ENCODE results near the gene RPL36.

Gene RPL36

GRCh38 chr19:5690125-5690954 is at the start of gene RPL36:
TSS of gene RPL36 (plus strand) at chr19:5690295. CDS start at chr19:5690508, 213 bp downstream.
- Mint-ChIP-seq H3K27ac (peak within 1 kb of the TSS; percentile 100), H3K4me1 (peaks cover 20% of the 10 kb centered on the region), H3K4me3 (peak within 1 kb of the TSS; percentile 100)

GRCh38 chr19:5641171-5641570 is 48.9 kb upstream of the RPL36 start:
- Mint-ChIP-seq H3K9me3 (no peaks in the 10 kb centered on the region), H3K27ac (no peak overlapping the region), H3K36me3 (ENCODE audit: low read depth) (peaks cover 56% of the 10 kb centered on the region), H3K4me3 (no peak overlapping the region), H3K4me1 (peaks cover 5% of the 10 kb centered on the region), H3K27me3 (ENCODE audit: low read depth, poor library complexity) (no peaks in the 10 kb centered on the region)
- no peak for TF ChIP-seq CTCF (IDR thresholded peaks at IDR 0.05)
- no peak for DNase-seq

More at GRCh38 chr19:5690125-5690954, at the start of gene RPL36:
- Mint-ChIP-seq H3K36me3 (ENCODE audit: low read depth) (peaks cover 10% of the 10 kb centered on the region), H3K27me3 (ENCODE audit: low read depth, poor library complexity) (peaks cover 5% of the 10 kb centered on the region), H3K9me3 (peaks cover 3% of the 10 kb centered on the region)
- peak; percentile 99 for DNase-seq
- peak; percentile 96 for TF ChIP-seq CTCF (IDR thresholded peaks at IDR 0.05)

- Mint-ChIP-seq H3K27me3 (ENCODE audit: low read depth, poor library complexity) (peaks cover 3% of the 10 kb centered on the region), H3K4me1 (peaks cover 5% of the 10 kb centered on the region), H3K27ac (no peak overlapping the region), H3K36me3 (ENCODE audit: low read depth) (peaks cover 61% of the 10 kb centered on the region), H3K4me3 (no peak overlapping the region), H3K9me3 (no peaks in the 10 kb centered on the region)
- DNase-seq, result no peak
- no peak for TF ChIP-seq CTCF (IDR thresholded peaks at IDR 0.05)
These were observed 47.9 kb upstream of the RPL36 start for GRCh38 chr19:5642204-5642603.

- peaks cover 3% of the 10 kb centered on the region for H3K27me3 Mint-ChIP-seq (ENCODE audit: low read depth, poor library complexity)
- no peak overlapping the region for H3K4me3 Mint-ChIP-seq
- no peak for DNase-seq
- H3K36me3 Mint-ChIP-seq (ENCODE audit: low read depth), result peaks cover 64% of the 10 kb centered on the region
- peak overlapping the region; percentile 29 for H3K27ac Mint-ChIP-seq
- peaks cover 5% of the 10 kb centered on the region for H3K4me1 Mint-ChIP-seq
- TF ChIP-seq CTCF (IDR thresholded peaks at IDR 0.05), result no peak
- no peaks in the 10 kb centered on the region for H3K9me3 Mint-ChIP-seq
These were observed 47.0 kb upstream of the RPL36 start for GRCh38 chr19:5643060-5643459.

GRCh38 chr19:5644037-5644436 is 46.1 kb upstream of the RPL36 start:
- no peaks in the 10 kb centered on the region for H3K9me3 Mint-ChIP-seq
- no peak overlapping the region for H3K4me3 Mint-ChIP-seq
- H3K27me3 Mint-ChIP-seq (ENCODE audit: low read depth, poor library complexity), result peaks cover 3% of the 10 kb centered on the region
- H3K36me3 Mint-ChIP-seq (ENCODE audit: low read depth), result peaks cover 70% of the 10 kb centered on the region
- TF ChIP-seq CTCF (IDR thresholded peaks at IDR 0.05), result no peak
- H3K4me1 Mint-ChIP-seq, result peaks cover 5% of the 10 kb centered on the region
- no peak for DNase-seq
- H3K27ac Mint-ChIP-seq, result peak overlapping the region; percentile 11

GRCh38 chr19:5645409-5645808 is 44.7 kb upstream of the RPL36 start:
- TF ChIP-seq CTCF (IDR thresholded peaks at IDR 0.05), result no peak
- peaks cover 3% of the 10 kb centered on the region for H3K27me3 Mint-ChIP-seq (ENCODE audit: low read depth, poor library complexity)
- no peak for DNase-seq
- peak overlapping the region; percentile 76 for H3K27ac Mint-ChIP-seq
- no peaks in the 10 kb centered on the region for H3K9me3 Mint-ChIP-seq
- no peak overlapping the region for H3K4me3 Mint-ChIP-seq
- H3K36me3 Mint-ChIP-seq (ENCODE audit: low read depth), result peaks cover 73% of the 10 kb centered on the region
- H3K4me1 Mint-ChIP-seq, result no peaks in the 10 kb centered on the region
